Umbilical cord (tissue), 2 donors: ENCODE results near the gene PLEKHA7. TPM values are rescaled to one million over a fixed set of nuclear protein-coding genes. Genes with fewer than 3 reads are reported as not detected.
A peak's percentile ranks its signal among the peaks of the same experiment; 100 is the strongest.

Experiments used
- DNase-seq: peaks from one replicate; pipeline ENCODE4 v3.0.0-alpha.2; 2015; ENCODE audit warnings: low spot score
- total RNA-seq: library from RNA; depleted of rRNA; stranded (reverse); fragments of >200 nt; gene quantifications from one replicate; pipeline ENCODE4 v1.2.3, GENCODE V29; 2014; ENCODE audit warnings: low replicate concordance; ENCODE audit not compliant: insufficient read depth

The PLEKHA7 gene
- total RNA-seq, 1 donor from 2014 or later = 8.2 TPM

DNA sequence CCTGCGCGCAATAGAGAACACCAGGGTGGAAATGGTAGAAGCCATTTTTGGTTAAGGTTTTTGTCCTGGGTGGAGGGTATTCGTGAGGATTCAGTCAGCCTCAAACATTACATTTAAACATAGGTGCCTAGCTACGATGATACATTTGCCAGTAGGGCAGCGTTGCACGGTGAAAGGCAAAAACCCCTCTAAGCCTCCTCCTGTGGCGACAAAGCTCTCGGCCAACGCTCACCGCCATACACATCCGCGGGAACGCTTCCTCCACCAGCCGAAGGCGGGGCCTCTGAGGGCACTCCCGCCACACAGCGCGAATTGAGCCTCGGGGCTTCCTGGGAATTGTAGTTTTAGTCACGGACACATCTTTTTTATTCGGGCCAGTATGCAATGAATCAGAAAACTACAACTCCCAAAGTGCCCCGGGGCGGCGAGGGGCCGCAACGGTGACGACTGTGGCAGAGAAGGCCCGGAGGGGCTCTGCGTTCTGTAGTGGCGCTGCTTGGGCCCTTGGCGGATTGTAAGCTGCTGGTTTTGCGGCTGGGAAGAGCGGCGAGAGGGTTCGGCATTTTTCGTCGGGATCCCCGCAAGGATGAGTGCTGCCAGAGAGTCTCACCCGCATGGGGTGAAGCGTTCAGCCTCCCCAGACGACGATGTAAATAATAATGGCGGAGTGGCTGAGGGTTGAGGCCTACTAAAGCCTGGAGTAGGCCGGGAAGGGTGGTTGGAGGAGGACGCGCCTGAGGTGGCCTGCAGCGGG is 275.8 kb downstream of the PLEKHA7 start, which contains the start of gene C11orf58:
C11orf58 (plus strand) TSS at position 455 of the 754 bp plus-strand sequence; CDS start at position 587, 132 bp downstream.
- peak; percentile 99 for DNase-seq

DNA sequence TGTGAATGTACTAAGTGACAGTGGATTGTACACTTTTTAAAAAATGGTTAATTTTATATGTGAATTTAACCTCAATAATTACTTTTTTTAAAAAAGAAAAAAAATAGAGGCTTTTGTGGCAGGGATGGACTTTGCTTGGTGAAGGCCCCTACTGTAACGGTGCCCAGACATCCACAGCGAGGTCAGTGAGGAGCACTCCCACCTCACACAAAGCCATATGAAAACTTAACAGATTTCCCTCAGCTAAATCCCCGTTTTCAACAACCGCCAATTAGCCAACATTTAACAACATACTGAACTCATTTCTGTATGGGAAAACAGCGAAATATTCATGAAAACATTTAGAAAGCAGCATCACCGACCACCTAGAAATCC is 276.4 kb downstream of the PLEKHA7 start:
- no peak for DNase-seq

Other genes starting within 250 kb of the PLEKHA7 start
- 2,176 TPM for gene RPS13, start 63.3 kb upstream of the PLEKHA7 start, total RNA-seq
- 94.4 TPM for gene PIK3C2A, start 193.6 kb upstream of the PLEKHA7 start, total RNA-seq